IgD-negative memory B cell (primary cell): ENCODE data around the gene ENKD1. TPM values are rescaled to one million over a fixed set of nuclear protein-coding genes. Genes with fewer than 3 reads are reported as not detected.
A peak's percentile ranks its signal among the peaks of the same experiment; 100 is the strongest.

Source experiments
- H3K27ac Mint-ChIP-seq, 3 donors: one replicate each; pipeline ENCODE4 v1.8.0; 2020 to 2022; ENCODE audit warnings: mild to moderate bottlenecking in 3 of 3, mixed read lengths in 3 of 3, moderate library complexity in 1 of 3
- H3K27me3 Mint-ChIP-seq: one replicate; pipeline ENCODE4 v1.8.0; 2021; ENCODE audit warnings: mixed read lengths
- H3K36me3 Mint-ChIP-seq: one replicate; pipeline ENCODE4 v1.8.0; 2020; ENCODE audit warnings: mild to moderate bottlenecking, mixed read lengths
- H3K4me1 Mint-ChIP-seq, 3 donors: one replicate each; pipeline ENCODE4 v1.8.0; 2020 to 2022; ENCODE audit warnings: mixed read lengths in 3 of 3, mild to moderate bottlenecking in 1 of 3
- H3K4me3 Mint-ChIP-seq, 4 donors: one replicate each; pipeline ENCODE4 v1.8.0; 2020 to 2022; ENCODE audit warnings: mild to moderate bottlenecking in 4 of 4, mixed read lengths in 4 of 4, moderate library complexity in 3 of 4
- H3K9me3 Mint-ChIP-seq, 3 donors: one replicate each; pipeline ENCODE4 v1.8.0; 2020 to 2021; ENCODE audit warnings: mixed read lengths in 3 of 3, mild to moderate bottlenecking in 1 of 3
- polyA plus RNA-seq: library from polyadenylated mRNA; unstranded; fragments of 300-500 nt; fragmentation: Illumina TruSeq; gene quantifications from one replicate; pipeline ENCODE4 v1.2.3, GENCODE V29; 2021

ENKD1 gene, protein sequence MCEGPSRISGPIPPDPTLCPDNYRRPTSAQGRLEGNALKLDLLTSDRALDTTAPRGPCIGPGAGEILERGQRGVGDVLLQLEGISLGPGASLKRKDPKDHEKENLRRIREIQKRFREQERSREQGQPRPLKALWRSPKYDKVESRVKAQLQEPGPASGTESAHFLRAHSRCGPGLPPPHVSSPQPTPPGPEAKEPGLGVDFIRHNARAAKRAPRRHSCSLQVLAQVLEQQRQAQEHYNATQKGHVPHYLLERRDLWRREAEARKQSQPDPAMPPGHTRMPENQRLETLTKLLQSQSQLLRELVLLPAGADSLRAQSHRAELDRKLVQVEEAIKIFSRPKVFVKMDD
- 1.8 TPM for polyA plus RNA-seq

- no peaks in the 10 kb centered on the region for H3K27me3 Mint-ChIP-seq
- peak within 1 kb of the TSS; percentile 70 to 95 (median 88) for H3K4me3 Mint-ChIP-seq
- no peaks in the 10 kb centered on the region for H3K9me3 Mint-ChIP-seq
- peaks cover 17 to 24% (median 19%) of the 10 kb centered on the region in 3 donors for H3K4me1 Mint-ChIP-seq
- peaks cover 2% of the 10 kb centered on the region for H3K36me3 Mint-ChIP-seq
- peak within 1 kb of the TSS; percentile 84 to 86 (median 84) for H3K27ac Mint-ChIP-seq
Measured at GRCh38 chr16:67666559-67667452, at the start of gene ENKD1, which contains the start of gene C16orf86. Gene ENKD1 (minus strand): TSS chr16:67666750. CDS start chr16:67666442, 308 bp downstream. Gene C16orf86 (plus strand): TSS chr16:67666814. CDS start chr16:67666971, 157 bp downstream.

GRCh38 chr16:67716097-67716496, 49.5 kb upstream of the ENKD1 start:
- H3K9me3 Mint-ChIP-seq = no peaks in the 10 kb centered on the region
- no peak overlapping the region for H3K27ac Mint-ChIP-seq
- H3K4me1 Mint-ChIP-seq = peaks cover 29 to 39% (median 33%) of the 10 kb centered on the region in 3 donors
- no peaks in the 10 kb centered on the region for H3K27me3 Mint-ChIP-seq
- H3K36me3 Mint-ChIP-seq = peaks cover 3% of the 10 kb centered on the region
- peak overlapping the region in 1 of 4 donors; percentile 92 for H3K4me3 Mint-ChIP-seq

DNA sequence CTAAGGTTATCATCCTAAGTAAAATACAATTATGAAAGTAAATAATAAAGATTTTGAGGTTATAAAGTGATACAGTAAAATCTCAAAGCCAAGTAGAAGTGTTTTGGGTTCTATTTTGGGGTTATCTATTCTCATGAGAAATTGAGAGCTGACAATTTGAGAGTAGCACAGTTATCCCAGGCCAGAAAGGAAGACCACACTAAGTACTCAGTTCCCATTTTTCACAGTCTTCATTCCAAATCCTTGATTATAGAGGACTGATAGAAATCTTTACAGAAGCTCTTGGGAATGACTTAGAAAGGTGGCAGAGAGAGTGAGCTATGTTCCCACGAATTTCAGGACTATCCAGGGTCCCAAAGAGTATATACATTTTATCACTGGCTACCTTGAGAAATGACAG, 48.0 kb upstream of the ENKD1 start:
- H3K36me3 Mint-ChIP-seq = peaks cover 3% of the 10 kb centered on the region
- no peak overlapping the region for H3K27ac Mint-ChIP-seq
- H3K4me1 Mint-ChIP-seq = peaks cover 21 to 35% (median 32%) of the 10 kb centered on the region in 3 donors
- no peaks in the 10 kb centered on the region for H3K9me3 Mint-ChIP-seq
- H3K27me3 Mint-ChIP-seq = no peaks in the 10 kb centered on the region
- H3K4me3 Mint-ChIP-seq = peak overlapping the region in 1 of 4 donors; percentile 24

DNA sequence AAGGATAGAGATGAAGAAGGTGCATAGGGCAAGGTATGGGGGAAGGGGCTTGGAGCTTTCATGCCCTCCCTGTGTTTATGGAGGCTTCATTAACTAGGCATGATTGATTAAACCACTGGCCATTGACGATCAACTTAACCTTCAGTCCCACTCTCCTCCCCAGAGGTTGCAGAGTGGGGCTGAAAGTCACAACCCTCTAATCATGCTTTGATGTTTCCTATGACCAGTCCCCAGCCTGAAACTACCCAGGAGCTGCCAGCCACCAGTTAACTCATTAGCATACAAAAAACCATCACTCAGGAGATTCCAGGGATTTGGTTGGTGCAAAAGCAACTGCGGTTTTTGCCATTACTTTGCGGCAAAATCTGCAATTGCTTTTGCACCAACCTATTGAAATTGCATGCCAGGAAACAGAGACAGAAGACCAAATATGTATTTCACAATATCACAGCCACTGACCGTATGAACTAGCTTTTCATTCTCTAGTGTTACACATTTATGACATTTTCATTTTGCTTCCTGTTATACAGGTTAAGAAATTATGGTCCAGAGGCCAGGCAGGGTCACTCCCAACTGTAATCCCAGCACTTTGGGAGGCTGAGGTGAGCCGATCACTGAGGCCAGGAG, 47.2 kb upstream of the ENKD1 start:
- peak overlapping the region in 1 of 4 donors; percentile 48 for H3K4me3 Mint-ChIP-seq
- peaks cover 21 to 35% (median 25%) of the 10 kb centered on the region in 3 donors for H3K4me1 Mint-ChIP-seq
- H3K9me3 Mint-ChIP-seq = no peaks in the 10 kb centered on the region
- H3K27me3 Mint-ChIP-seq = no peaks in the 10 kb centered on the region
- peaks cover 3% of the 10 kb centered on the region for H3K36me3 Mint-ChIP-seq
- H3K27ac Mint-ChIP-seq = no peak overlapping the region

- Mint-ChIP-seq H3K9me3 (no peaks in the 10 kb centered on the region), H3K4me3 (no peak overlapping the region), H3K36me3 (peaks cover 3% of the 10 kb centered on the region), H3K27ac (no peak overlapping the region), H3K4me1 (peaks cover 8 to 23% (median 15%) of the 10 kb centered on the region in 3 donors), H3K27me3 (no peaks in the 10 kb centered on the region)
Measured at GRCh38 chr16:67710607-67711006, 44.1 kb upstream of the ENKD1 start.

- H3K9me3 Mint-ChIP-seq = no peaks in the 10 kb centered on the region
Measured at GRCh38 chr16:67709050-67709449, 42.5 kb upstream of the ENKD1 start.

DNA sequence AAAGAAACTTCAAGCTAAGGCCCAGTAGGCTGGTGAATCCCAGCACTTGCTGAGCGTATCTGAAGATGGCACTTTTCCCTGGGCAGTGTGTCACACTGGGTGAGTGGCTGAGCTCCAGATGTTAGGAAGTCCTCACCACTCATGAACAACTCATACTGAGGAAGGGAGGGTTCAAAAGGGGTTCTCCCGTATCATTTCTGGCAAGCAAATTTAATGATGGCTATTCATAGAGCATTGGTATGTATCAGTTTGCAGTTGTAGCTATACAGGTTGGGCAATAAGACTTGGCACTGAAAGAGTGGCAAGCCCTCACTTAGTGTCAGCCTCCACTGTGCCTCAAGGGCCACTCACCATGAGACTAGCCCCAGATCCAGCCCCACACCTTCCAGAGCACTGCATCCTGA, 41.8 kb upstream of the ENKD1 start:
- Mint-ChIP-seq H3K9me3 (no peaks in the 10 kb centered on the region), H3K36me3 (peaks cover 3% of the 10 kb centered on the region), H3K4me1 (peaks cover 2 to 19% (median 13%) of the 10 kb centered on the region in 3 donors), H3K27ac (no peak overlapping the region), H3K27me3 (no peaks in the 10 kb centered on the region), H3K4me3 (no peak overlapping the region)

More at GRCh38 chr16:67709050-67709449, 42.5 kb upstream of the ENKD1 start:
- Mint-ChIP-seq H3K4me1 (peaks cover 6 to 21% (median 15%) of the 10 kb centered on the region in 3 donors), H3K36me3 (peaks cover 3% of the 10 kb centered on the region), H3K4me3 (no peak overlapping the region), H3K27ac (no peak overlapping the region), H3K27me3 (no peaks in the 10 kb centered on the region)

DNA sequence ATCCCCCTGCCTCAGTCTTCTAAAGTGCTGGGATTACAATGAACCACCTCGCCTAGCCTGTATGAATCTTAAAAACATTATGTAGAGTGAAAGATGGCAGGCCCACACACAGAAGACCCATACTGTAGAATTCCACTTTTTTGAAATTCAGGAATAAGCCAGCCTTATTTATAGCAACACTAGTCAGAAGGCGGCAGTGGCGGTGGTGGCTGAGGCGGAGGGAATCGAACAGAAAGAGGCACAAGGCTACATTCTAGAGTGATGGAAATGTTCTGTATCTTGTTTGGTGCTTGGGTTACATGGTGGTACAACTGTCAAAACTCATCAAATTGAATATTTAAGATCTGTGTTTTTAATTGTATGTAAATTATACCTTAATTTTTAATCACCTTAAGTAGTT, 41.2 kb upstream of the ENKD1 start:
- Mint-ChIP-seq H3K4me3 (no peak overlapping the region), H3K9me3 (no peaks in the 10 kb centered on the region), H3K27ac (no peak overlapping the region), H3K27me3 (no peaks in the 10 kb centered on the region), H3K36me3 (peaks cover 3% of the 10 kb centered on the region), H3K4me1 (peaks cover 2 to 19% (median 12%) of the 10 kb centered on the region in 3 donors)

DNA sequence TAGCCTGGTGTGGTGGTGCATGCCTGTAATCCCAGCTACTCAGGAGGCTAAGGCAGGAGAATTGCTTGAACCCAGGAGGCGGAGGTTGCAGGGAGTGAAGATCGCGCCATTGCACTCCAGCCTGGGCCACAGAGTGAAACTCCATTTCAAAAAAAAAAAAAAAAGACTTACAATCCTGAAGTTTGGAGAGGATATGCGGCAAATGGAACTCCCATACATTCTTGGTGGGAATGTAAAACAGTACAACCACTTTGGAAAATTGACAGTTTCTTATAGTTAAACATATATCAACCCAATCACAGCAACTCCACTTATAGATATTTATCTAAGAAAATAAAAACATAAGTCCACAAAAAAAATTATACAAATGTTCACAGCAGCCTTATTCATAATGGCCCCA, 40.7 kb upstream of the ENKD1 start:
- H3K4me3 Mint-ChIP-seq = no peak overlapping the region
- peaks cover 2 to 19% (median 12%) of the 10 kb centered on the region in 3 donors for H3K4me1 Mint-ChIP-seq
- H3K27ac Mint-ChIP-seq = no peak overlapping the region
- no peaks in the 10 kb centered on the region for H3K9me3 Mint-ChIP-seq
- H3K27me3 Mint-ChIP-seq = no peaks in the 10 kb centered on the region
- peaks cover 3% of the 10 kb centered on the region for H3K36me3 Mint-ChIP-seq

DNA sequence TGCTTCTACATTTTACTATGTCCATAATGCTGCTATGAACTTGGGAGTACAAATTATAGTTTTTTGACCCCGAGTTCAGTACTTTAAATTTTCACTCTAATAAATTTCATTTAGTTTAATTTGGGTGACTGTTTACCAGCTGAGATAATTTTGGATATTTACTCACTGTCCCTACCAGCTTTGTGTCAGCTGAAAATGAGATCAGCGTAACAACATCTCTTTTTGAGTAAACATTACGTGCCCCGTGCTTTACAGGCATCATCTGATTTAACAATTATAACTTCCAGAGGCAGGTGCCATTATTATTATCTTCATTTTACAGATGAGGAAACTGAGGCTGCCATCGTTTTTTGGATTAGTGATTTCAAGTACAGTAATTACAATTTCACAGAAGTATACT, 37.6 kb upstream of the ENKD1 start:
- H3K4me1 Mint-ChIP-seq = peaks cover 0 to 7% (median 4%) of the 10 kb centered on the region in 3 donors
- H3K36me3 Mint-ChIP-seq = no peaks in the 10 kb centered on the region
- H3K27ac Mint-ChIP-seq = no peak overlapping the region
- H3K9me3 Mint-ChIP-seq = no peaks in the 10 kb centered on the region
- H3K4me3 Mint-ChIP-seq = no peak overlapping the region
- no peaks in the 10 kb centered on the region for H3K27me3 Mint-ChIP-seq

DNA sequence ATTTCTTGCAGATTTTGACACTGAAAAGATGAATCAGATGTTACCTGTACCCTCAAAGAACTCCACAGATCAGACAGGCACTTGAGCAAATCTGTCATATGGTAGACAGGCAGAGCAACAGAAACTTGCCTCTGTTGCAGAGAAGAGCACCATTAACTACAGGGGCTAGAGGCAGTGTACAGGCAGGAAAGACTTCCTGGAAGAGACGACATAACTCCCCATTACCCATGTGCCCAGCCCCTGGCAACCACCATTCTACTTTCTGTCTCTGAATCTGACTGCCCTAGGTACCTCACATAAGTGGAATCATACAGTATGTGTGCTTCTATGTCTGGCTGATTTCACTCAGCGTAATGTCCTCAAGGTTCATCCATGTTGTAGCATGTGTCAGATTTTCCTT, 37.1 kb upstream of the ENKD1 start:
- no peaks in the 10 kb centered on the region for H3K27me3 Mint-ChIP-seq
- peaks cover 0 to 1% (median 0%) of the 10 kb centered on the region in 3 donors for H3K9me3 Mint-ChIP-seq
- H3K4me3 Mint-ChIP-seq = no peak overlapping the region
- H3K4me1 Mint-ChIP-seq = peaks cover 0 to 7% (median 4%) of the 10 kb centered on the region in 3 donors
- no peaks in the 10 kb centered on the region for H3K36me3 Mint-ChIP-seq
- no peak overlapping the region for H3K27ac Mint-ChIP-seq

DNA sequence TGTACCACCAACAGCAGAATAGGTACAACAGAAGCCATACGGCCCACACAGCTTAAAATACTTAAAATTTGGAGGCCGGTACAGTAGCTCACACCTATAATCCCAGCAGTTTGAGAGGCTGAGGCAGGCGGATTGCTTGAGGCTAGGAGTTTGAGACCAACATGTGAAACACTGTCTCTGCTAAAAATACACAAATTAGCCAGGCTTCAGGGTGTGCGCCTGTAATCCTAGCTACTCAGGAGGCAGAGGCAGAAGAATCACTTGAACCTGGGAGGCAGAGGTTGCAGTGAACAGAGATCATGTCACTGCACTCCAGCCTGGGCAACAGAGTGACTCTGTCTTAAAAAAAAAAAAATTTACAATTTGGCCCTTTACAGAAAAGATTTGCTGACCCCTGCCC, 35.6 kb upstream of the ENKD1 start:
- H3K36me3 Mint-ChIP-seq = no peaks in the 10 kb centered on the region
- H3K27ac Mint-ChIP-seq = no peak overlapping the region
- peaks cover 0 to 7% (median 4%) of the 10 kb centered on the region in 3 donors for H3K4me1 Mint-ChIP-seq
- H3K9me3 Mint-ChIP-seq = peaks cover 0 to 2% (median 0%) of the 10 kb centered on the region in 3 donors
- no peaks in the 10 kb centered on the region for H3K27me3 Mint-ChIP-seq
- no peak overlapping the region for H3K4me3 Mint-ChIP-seq

DNA sequence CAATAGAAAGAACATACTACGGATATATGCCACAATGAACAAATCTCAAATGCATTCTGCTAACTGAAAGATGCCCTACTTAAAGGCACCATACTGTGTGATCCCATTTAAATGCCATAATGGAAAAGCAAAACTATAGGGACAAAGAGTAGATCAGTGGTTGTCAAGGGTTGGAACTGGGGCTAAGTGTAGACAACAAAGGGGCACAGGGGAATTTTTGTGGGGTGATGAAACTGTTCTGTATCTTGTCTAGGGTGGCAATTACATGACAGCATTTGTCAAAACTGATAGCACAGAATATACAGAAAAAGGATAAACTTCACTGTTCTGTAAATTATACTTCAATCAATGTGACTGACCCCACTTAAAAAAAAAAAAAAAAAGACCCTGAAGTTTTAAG, 34.9 kb upstream of the ENKD1 start:
- Mint-ChIP-seq H3K9me3 (peaks cover 0 to 2% (median 0%) of the 10 kb centered on the region in 3 donors), H3K27me3 (no peaks in the 10 kb centered on the region), H3K4me3 (no peak overlapping the region)

GRCh38 chr16:67699265-67699664, 32.7 kb upstream of the ENKD1 start:
- Mint-ChIP-seq H3K27me3 (no peaks in the 10 kb centered on the region), H3K4me1 (peaks cover 0 to 5% (median 2%) of the 10 kb centered on the region in 3 donors), H3K9me3 (peaks cover 0 to 2% (median 0%) of the 10 kb centered on the region in 3 donors), H3K4me3 (no peak overlapping the region), H3K27ac (no peak overlapping the region), H3K36me3 (no peaks in the 10 kb centered on the region)

More for the DNA sequence above, 34.9 kb upstream of the ENKD1 start:
- Mint-ChIP-seq H3K36me3 (no peaks in the 10 kb centered on the region), H3K27ac (no peak overlapping the region), H3K4me1 (peaks cover 0 to 8% (median 4%) of the 10 kb centered on the region in 3 donors)
